Fibroblast of the aortic adventitia (primary cell): ENCODE results near the gene PNPLA7. TPM values are rescaled to one million over a fixed set of nuclear protein-coding genes. Genes with fewer than 3 reads are reported as not detected.

Source experiments
- DNase-seq: peaks from one replicate; pipeline ENCODE4 v3.0.0-alpha.2; 2010; ENCODE audit warnings: low read depth
- H3K4me3 ChIP-seq: 2 replicates; pipeline ENCODE4 v1.5.1; 2011; ENCODE audit warnings: low read depth, mild to moderate bottlenecking, control low read depth, low read length, moderate library complexity
- CTCF ChIP-seq: IDR thresholded peaks from 2 replicates; pipeline ENCODE4 v1.5.1; 2011; ENCODE audit warnings: mild to moderate bottlenecking, low read length, control low read depth, inconsistent platforms; ENCODE audit not compliant: insufficient read depth
- total RNA-seq: library from RNA; depleted of rRNA; stranded (reverse); fragments of >200 nt; gene quantifications from 2 replicates; pipeline ENCODE4 v1.2.3, GENCODE V29; 2012; ENCODE audit warnings: low replicate concordance

The PNPLA7 gene
- total RNA-seq, 1 donor: 0.81 TPM

DNA sequence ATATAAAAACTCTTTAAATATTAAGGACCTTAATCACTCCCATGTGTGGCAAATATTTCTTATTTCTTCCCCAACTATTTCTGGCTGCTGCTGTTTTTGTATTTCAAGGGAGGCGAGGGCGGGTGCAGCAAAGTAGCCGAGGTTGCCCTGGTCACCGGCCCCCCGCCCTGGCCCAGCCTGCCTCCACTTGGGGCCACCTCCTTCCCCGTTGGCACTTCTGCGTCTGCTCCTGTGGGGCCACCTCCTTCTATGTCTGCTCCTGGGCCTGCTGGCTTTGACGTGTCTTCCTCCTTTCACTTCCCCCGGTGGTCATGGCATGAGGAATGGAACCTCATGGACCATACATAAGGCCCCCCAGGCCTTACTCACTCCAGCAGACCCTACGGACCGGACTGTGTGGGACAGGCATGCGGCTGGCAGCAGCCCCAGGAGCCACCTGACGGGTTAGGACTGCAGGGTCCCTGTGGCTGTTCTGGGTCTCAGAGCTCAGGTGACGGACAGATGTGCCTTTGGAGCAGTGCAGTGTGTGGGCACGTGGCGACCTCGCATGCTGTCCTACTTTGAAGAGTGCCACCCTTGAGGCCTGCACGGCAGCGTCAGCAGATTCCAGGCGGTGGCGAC lies 103.2 kb downstream of the PNPLA7 start:
- peak; percentile 63 for DNase-seq
- no peak for TF ChIP-seq CTCF
- H3K4me3 ChIP-seq: no peak overlapping the region

GRCh38 chr9:137445930-137446431 lies 104.2 kb downstream of the PNPLA7 start:
- H3K4me3 ChIP-seq: no peak overlapping the region
- TF ChIP-seq CTCF: no peak
- DNase-seq: peak; percentile 40

GRCh38 chr9:137445275-137445807 lies 104.9 kb downstream of the PNPLA7 start:
- no peak overlapping the region for H3K4me3 ChIP-seq
- peak; percentile 89 for TF ChIP-seq CTCF
- peak; percentile 80 for DNase-seq

DNA sequence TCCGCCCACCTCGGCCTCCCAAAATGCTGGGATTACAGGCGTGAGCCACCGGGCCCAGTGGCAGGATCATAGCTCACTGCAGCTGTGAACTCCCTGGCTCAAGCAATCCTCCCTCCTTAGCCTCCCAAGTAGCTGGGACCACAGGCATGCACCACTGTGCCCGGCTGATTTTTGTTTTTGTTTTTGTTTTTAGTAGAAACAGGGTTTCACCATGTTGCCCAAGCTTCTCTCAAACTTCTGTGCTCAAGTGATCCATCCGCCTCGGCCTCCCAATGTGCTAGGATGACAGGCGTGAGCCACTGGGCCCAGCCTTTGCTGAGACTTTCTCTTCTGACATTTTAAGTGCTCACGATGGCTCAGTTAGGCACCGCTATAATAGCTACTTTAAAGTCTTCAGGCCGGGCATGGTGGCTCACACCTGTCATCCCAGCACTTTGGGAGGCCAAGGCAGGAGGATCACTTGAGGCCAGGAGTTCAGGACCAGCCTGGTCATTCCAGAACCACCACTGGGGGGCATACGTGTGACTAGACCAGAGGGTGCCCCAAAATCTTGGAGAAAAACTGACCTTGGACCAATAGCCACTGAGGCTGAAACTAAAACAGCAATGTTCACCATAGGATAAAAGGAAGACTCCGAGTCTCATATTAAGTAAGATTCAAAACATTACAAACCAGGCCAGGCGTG lies 106.0 kb downstream of the PNPLA7 start:
- peak; percentile 5 for TF ChIP-seq CTCF

GRCh38 chr9:137441935-137442321 lies 108.3 kb downstream of the PNPLA7 start:
- no peak for DNase-seq
- no peak for TF ChIP-seq CTCF
- no peak overlapping the region for H3K4me3 ChIP-seq

More for the DNA sequence above, 106.0 kb downstream of the PNPLA7 start:
- no peak for DNase-seq
- no peak overlapping the region for H3K4me3 ChIP-seq

DNA sequence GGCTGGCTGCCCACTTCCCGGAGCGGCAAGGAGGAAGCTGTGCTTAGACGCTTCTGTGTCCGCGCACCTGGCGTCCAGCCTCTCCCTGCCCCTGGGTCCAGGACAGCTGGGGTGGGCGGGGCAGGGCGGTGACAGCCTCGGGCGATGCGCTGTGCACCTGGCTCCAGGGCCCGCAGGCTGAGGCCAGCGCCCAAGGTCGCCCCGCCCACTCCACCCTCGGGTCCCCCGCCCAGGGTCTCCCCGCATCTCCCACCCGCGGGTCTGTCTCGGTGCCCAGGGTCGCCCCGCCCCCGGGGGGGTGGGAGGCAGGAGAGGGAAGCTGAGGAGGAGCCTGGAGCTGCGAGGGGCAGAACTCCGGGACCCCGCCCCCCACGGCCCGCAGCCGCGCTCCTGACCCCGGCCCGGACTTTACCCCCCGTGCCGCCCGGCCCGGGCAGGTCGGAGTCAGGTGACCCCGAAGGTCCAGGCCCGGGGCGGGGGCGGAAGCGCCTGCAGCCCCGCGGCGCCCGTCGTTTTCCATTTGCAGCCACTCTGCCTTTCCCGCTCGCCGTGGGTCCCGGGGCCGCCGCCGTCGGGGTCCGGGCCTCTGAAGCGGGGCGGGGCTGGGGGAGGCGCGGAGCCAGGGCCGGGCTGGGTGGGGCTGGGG lies 108.8 kb downstream of the PNPLA7 start, which contains the start of gene ENTPD8:
Gene ENTPD8, minus strand, starts transcription at position 69 of the 646 bp plus-strand sequence. CDS start 3,072 bp downstream, outside the sequence.
- H3K4me3 ChIP-seq: peak within 1 kb of the TSS; percentile 17
- TF ChIP-seq CTCF: no peak
- no peak for DNase-seq
